GM18867 (cell line): Measurements from ENCODE around the gene ANKRD62.
"Not testable (repeated sequence)": the region's sequence is repeated elsewhere in the genome, so short reads cannot be mapped to it uniquely, and the experiment has no call there.

Experiments used
- ATAC-seq: cut with Tn5 transposase; IDR thresholded peaks from one replicate; pipeline ENCODE4 v1.9.1; 2021; ENCODE audit warnings: mild to moderate bottlenecking, moderate library complexity; ENCODE audit not compliant: unreplicated experiment

The ANKRD62 gene

DNA sequence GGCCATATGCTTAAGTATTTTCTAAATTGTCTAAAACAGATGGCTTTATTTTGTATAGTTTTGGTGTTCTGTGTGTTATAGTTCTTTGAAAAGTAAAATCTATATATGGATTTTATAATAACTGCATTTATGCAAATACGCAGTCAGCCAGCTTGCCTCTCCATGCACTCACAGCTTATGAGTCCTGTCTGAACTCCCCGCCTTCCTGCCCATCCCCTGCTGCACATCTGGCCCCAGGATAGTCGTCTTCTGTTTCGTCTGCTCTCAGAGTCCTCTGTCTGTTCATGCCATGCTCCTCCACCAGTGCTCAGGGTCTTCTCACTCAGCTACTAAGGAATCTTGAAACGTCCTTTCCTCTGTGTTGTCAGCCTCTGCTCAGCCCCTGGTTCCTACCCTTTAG is 28.2 kb upstream of the ANKRD62 start:
- ATAC-seq = no peak

DNA sequence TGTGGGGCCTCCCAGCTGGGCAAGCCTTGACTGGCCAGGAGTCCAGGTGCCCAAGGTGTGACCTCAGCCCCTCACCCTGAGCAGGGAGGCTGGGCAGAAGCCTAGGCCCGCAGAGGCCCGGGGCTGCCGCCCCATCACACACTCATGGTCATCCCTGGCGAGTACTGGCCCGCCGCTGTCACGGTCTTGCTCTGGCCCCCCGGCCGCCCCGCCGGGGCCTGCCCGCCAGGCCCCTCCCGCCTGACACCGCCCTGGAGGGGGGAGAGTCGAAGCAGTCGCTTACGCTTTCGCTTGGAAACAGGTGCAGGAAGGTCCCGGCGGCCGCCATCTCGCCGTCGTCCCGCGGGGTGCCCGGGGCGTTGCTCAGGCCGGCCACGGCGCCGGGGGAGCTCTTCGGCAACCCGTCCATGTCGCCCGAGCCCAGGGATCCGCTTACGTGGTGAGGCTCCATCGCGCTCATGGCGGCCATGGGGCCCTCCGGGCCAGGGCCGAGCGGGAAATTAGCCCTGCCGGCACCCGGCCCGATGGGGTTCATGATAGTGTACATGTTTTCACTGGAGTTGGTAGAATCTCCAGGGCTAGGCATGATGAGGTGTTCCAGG is 26.6 kb upstream of the ANKRD62 start:
- no peak for ATAC-seq

DNA sequence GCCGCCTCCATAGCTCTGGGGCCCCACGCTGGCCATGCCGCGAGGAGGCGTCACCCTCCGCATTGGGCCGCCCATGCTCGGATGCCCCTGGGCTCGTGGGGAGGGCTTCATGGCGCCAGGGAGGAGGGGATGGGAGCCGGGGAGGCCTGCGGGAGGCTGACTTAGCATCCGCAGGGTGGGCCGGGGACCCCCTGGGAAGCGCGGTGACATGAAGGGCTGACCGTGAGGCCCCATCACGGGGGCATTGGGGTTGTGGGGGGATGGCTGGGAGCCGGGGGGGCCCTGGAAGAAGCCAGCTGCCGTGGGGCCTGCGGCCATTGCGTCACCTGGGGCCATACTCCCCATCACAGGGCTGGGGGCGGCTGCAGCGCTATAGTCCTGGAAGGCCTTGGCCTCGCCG is 26.0 kb upstream of the ANKRD62 start:
- ATAC-seq = no peak

DNA sequence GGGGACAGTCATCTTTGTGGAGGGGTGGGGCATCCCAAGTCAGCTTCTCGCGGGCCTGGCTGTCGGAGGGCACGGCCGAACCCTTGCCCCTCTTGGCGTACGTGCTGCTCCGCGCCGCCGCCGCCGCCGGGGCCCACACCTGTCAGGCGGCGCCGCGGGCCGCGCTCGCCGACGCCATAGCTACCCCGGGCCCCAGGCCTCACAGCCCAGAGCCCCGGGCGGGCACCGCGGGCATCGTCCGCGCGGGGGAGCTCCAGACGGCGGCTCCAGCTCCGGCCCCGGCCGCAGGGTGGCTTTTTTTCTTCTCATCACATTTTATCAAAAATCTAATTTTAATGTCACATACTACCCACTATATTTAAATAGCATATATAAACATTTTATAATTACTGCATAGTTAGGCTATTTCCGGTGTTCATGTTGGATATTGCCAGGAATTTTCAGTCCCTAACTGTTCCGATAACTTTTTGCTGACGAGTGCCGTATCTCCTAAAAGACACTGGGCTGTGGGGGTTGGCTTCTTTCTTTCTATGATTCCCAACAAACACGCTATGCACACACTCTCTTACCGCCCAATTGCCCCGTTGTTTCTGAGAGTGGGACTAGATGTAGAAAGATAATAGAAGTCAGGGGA is 25.2 kb upstream of the ANKRD62 start:
- not testable (repeated sequence) for ATAC-seq

DNA sequence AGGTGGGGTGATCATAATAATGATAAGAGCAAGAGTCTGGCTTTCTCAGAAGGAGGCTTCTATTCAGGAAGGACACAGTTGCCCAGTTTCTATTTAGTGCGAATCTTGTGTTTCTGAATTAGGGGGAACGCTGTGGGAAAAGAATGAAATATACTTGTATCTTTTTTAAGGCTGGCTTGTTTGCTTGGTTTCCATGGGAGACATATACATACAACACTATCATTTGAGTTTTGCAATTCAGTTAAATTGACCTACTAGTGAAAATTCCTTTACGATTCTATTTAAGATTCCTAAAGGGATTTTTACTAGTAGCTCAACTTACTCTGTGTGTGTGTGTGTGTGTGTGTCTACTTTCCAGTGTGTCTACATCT is 24.7 kb upstream of the ANKRD62 start:
- ATAC-seq = no peak

DNA sequence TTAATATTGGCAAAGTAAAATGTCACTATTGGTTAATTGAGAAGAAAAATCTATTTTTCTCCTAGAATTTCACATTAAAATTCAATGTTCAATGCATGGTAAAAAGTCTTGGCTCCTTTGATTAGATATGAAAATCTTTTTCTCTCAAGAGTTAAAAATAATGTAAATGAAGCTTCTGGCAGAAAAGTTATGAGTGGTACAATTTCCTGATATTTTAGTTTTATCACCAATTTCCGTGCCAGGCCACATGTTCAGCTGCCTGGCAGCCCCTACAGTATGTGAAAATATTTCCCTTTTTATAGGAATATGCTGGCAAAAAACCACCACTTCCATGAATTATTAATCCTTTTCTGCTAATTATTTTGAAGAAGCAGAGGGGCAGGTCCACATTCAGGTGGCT is 22.6 kb upstream of the ANKRD62 start:
- not testable (repeated sequence) for ATAC-seq

DNA sequence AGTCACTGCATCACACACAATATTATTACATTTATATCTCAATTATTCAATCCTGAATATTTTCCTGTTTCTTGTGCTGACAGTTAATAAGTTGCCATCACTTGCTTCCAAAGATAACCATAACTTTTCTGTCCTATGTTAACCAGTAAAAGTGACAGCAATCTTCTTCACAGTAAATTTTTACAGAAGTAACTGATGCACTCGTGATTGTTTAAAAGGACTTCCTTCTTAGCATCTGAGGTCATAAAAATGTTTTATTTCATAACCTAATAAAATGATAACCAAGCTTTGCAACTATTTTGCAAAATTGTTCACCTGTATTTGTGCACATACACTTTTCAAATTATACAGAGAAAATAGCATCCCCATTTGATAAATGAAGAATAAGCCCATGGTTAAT is 20.6 kb upstream of the ANKRD62 start:
- no peak for ATAC-seq

DNA sequence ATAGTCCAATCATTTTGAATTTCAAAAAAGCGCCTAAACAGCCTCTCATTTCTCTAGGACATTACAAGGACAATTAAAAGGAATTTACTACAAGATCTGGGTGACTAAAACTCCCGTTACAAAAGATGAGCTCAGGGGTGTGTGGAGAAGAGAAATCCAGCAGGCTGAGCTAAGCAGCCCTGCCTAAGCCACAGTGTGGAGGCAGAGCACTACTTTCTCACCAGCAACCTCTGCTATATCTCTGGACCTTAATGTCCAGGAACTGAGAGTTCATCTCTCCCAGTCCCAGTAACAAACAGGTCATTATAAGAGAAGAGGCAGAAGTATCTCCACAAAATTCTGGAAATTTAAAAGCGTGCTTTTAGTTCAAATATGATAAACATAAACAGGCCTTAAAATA is 18.9 kb upstream of the ANKRD62 start:
- ATAC-seq = no peak

DNA sequence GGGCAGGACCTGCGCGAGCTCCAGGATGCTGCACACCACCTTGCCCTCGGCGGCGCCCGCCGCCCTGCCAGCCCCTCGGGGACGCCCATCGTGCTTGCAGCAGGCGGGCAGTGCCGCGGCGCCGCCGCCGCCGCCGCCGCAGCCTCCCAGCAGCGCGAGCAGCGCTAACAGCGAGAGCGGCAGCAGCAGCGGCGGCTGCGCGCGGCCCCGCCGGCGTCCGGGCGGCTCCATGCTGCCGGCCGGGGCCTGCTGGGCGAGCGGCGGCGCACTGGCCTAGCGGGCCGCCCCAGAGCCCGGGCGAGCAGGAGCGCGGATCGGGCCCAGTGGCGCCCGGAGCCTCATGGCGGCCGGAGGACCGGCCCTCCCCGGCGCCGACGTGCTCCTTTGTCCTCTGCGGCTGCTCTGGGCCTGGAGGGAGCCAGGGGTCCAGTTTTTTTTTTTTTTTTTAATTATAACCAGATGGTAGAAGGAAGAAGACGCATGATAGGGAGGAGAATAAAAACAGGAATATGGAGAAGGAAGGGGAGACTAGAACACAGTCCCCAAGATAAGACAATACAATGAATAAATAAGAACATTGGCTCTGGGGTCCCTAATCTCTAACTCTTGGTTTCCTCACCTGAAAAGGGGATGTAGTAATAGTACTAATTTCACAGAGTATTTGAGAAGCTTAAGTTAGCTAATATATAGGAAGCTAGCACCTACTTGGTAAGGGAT is 17.1 kb upstream of the ANKRD62 start:
- peak; percentile 77 for ATAC-seq

DNA sequence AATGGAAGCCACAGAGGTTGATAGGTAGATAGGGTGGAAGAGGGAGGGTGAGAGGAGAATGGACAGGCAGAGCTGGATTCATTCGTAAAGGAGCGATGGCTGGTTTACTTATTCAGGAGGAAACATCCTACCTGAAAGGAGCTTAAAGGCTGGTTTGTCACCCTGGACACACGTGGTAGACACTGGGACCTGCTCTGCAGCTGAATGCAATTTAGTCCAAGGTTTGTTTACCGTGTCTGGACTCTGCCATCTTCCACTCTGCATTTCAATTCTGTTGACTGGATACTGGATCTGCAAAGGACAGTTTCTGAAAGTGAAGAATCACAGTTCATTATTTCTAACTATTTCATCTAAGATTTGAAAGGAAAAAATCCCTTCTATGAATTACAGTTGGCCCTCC is 15.6 kb upstream of the ANKRD62 start:
- ATAC-seq = not testable (repeated sequence)

DNA sequence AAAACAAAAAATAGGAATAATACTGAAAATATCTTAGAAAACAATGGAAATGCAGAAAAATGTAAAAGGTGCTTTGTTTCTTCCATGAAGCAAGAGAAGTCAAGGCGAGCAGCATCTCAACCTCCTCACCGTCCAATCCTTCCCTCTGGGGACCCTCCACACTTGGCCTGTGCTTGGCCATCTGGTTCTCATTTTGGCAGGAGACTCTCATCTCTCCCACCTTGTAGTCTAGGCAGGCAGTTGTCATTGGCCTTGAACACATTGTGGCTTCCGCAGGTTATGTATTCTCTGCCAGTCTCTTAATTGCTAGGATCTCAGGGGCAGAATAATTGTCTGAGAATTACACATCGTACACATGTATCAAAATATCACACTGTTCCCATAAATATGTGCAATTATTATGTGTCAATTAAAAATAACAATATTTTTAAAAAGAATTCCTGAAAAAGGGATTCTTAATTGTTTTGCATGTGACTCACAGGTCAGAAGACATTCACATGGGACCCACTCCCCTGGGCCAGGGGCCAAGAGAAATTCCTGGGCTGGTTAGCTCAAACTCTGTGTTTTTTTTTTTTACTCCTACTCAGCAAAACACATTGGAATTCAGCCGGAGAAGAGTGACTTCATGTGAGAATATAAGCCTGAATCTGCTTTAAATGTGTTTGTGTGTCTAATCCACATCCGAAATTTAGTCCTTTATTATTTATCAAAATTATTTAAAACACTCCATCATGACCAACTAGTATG is 14.0 kb upstream of the ANKRD62 start:
- no peak for ATAC-seq

DNA sequence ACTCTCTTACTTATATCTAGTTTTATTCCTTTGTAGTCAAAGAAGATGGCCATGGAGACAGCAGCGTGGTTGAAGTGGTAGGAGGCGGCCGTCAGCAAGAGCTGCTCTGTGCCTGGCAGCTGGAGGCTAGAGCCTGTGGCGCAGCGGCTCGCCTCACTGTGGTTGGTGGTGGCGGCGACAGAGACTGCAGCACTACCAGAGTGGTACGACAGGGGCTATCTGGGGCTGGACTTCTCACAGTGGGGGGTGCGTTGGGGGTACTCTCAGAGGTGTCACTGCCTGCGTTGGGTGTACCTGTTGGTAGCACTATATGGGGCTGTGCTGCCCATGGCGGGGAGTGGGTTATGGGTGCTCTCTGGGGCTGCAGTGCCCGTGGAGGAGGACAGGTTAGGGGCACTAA is 8.5 kb upstream of the ANKRD62 start:
- ATAC-seq = no peak

DNA sequence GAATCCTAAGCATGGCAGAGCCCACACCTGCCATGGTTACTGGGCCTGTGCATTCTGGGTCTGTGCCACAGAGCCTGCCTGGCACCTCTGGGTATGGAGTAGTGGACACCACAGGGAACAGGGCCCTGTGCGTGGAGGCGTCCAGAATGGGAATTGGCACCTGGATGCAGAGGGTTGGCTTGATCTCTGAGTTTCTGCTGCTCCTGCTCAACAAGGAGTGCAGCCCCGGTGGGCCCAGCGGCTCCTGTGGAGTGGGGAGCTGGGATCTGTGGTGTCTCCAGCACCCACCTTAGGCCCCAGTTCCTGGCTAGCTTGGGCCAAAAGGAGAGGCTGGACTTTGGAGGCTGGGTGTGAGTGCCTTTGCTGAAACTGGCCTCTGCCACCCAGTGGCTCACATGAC is 7.9 kb upstream of the ANKRD62 start:
- ATAC-seq = no peak

DNA sequence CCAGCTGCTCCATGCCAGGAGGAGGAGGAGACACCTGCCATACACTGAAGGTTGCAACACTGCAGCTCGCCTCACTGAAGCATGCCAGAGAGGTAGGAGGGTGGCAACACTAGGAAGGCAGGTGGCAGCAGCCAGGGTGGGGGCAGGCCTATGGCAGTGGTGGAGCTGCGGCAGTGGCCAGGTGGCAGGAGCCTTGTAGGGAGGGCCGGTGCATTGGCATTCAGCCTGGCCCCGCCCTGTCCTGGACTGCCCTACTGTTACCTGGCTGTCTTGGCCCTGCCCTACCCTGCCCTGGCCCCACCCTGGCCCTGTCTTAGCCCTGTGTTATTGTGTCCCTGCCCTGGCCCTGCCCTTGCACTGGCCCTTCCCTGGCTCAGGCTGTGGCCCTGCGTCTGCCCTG is 7.4 kb upstream of the ANKRD62 start:
- ATAC-seq = no peak

DNA sequence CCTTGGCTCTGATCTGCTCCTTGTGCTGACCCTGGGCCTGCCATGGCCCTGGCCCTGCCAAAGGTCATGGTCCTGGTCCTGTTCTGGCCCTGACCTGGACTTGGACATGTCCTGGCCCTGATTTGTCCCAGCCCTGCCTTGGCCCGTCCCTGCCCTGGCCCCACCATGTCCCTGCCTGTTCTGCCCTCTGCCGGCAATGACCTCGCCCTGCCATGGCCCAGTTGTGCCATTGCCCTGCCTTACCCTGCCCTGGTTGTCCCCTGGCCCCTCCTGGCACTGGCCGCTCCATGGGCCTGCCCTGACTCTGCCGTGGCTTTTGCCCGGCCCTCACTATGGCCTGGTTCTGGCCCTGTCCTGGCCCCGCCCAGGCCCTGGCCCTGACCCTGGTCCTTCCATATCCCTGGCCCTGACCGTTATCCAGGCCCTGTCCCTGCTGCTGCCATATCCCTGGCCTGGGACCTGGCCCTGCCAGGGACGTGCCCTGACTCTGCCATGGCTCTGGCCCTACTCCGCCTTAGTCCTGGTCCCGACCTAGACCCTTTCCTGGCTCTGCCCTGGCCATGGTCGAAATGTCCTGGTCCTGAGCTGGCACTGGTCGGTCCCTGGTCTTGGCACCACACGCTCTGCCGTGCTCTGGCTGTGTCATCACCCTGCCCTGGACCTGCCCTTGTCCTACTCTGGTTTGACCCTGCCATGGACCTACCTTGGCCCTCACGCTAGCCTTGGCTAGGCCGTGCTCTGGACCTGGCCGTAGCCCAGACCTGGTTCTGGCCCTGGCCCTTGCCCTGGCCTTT is 6.8 kb upstream of the ANKRD62 start:
- ATAC-seq = no peak

DNA sequence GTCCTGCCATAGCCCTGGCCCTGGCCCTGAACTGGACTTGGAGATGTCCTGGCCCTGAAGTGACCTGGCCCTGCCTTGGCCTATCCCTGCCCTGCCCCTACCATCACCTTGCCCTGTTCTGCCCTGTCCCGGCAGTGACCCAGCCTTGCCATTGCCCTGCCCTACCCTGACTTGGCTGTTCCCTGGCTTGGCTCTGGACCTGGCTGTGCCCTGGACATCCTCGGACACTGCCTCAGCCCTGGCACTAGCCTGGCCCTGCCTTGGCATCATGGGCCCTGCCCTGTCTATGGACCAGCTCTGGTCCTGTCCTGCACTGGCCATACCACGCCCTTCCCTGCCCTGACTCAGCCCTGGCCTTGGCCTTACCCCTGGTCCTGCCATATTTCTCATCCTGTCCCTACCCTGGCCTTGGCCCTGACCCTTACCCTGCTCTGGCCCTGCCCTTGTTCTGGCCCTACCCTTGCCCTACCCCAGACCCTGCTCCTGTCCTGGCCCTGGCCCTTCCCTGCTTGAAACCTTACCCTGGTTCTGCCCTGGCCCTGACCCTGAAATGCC is 6.1 kb upstream of the ANKRD62 start:
- ATAC-seq = no peak

DNA sequence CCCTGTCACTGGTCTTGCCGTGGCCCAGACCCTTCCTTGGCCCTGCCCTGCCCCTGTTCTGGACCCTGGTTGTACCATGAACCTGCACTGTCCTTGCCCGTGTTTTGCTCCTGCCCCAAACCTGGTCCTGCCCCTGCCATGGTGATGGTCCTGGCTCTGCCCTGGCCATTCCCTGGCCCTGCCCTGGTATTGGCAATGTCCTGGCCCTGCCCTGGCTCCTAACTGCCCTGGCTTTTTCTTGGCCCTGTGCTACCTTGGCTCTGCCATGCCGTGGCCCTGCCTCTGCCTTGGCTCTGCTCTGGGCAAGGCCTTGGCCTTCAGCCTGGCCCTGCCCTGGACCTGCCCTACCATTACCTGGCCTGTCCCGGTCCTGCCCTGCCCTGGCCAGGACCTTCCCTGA is 5.5 kb upstream of the ANKRD62 start:
- no peak for ATAC-seq

DNA sequence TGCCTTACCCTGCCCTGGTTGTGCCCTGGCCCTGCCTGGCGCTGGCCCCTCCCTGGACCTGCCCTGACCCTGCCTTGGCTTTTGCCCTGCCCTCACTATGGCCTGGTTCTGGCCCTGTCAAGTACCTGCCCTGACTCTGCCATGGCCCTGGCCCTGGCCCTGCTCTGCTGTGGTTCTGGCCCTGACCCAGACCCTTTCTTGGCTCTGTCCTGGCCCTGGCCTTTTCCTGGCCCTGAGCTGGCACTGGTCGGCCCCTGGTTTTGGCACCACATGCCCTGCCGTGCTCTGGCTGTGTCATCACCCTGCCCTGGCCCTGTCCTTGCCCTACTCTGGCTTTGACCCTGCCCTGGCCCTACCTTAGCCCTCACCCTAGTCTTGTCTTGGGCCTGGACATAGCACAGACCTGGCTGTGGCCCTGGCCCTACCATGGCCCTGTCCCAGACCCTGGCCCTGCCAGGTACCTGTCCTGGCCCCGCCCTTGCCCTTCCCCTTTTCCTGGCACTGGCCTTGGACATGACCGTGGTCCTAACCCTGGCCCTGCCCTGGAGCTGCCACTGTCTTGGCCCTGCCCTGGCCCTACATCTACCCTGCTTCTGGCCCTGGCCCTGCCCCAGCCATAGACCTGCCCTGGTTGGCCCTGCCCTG is 4.8 kb upstream of the ANKRD62 start:
- ATAC-seq = no peak

DNA sequence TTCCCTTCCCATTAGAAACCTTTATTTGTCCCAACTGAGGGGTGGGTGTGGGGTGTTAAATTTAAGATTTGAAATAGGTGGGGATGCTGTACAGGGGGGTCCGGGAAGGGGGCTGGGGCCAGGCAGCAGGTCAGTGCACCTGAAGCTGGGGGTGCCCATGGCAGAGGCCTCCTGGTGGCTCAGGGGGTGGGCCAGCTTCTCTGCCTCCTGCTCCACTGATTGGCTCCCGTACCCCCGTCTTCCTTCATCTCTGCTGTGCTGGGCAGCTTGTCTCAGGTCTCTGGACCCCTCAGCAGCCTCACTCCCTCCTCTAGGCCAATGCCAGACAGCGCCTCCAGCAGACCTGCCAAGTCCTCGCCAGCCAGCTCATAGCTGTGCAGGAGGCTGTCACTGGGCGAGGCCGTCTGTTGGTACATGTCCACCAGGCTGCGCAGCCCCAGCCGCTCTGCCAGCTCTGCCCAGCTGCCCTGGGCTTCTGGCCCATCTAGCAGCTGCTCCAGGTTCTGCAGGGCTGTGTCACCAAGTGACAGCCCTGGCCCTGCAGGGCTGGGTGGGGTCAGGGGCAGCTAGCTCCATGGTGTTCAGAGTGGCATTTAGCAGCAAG is 2.0 kb upstream of the ANKRD62 start:
- no peak for ATAC-seq
